ENCODE data around the gene EPHB2.

DNA sequence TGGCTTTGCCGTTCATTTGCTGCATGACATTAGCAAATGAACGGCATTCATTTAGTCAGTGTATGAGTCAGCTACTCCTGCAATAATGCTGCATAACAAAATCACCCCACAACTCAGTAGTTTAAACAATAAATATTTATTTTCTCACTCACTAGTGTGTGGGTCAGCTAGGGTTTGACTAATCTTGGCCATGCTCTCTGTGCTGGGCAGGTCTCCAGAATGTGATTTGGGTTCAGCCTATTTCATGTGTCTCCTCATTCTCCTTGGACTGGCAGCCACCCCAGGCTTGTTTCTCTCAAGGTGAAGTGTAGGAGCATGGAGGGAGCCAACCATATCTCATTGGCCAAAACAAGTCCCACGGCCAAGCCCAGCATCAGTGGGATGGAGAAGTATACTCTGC lies 157.7 kb downstream of the EPHB2 start:
- TF ChIP-seq CTCF (conservative IDR thresholded peaks at IDR 0.05; ENCODE audit: low read length), result no peak
- no peak for TF ChIP-seq EZH2phosphoT487 (IDR thresholded peaks at IDR 0.05; ENCODE audit: borderline replicate concordance, low read depth, low read length)
